H1 (cell line): Measurements from ENCODE around the gene EPB41L2. TPM values are rescaled to one million over a fixed set of nuclear protein-coding genes. Genes with fewer than 3 reads are reported as not detected.

Experiments
- CTCF ChIA-PET: fragments of 300-600 bp; sonication (Branson Sonifier 250); formaldehyde crosslinking; loops from one replicate; lab custom pipeline; 2021; ENCODE audit not compliant: partially characterized antibody; lab: Charles Lee
- POLR2A ChIA-PET: fragments of 300-600 bp; sonication (Branson Sonifier 250); formaldehyde crosslinking; loops from one replicate; lab custom pipeline; 2021; ENCODE audit warnings: inconsistent platforms; ENCODE audit not compliant: partially characterized antibody; lab: Charles Lee
- DNase-seq, 2 experiments: peaks; one replicate each; pipeline versions ENCODE4 v3.0.0 to v3.0.0-alpha.2; 2010 to 2022; ENCODE audit warnings: low spot score in 2 of 2, low read depth in 1 of 2, mixed read lengths in 1 of 2
- FAIRE-seq: peaks from 2 replicates; lab custom pipeline; 2011; peaks lifted over from hg19 to GRCh38; lab: Jason Lieb, UNC
- H2AFZ ChIP-seq: 2 replicates; pipeline ENCODE4 v1.8.1; 2012; ENCODE audit warnings: low read length, inconsistent platforms
- H2AK5ac ChIP-seq: 2 replicates; pipeline ENCODE4 v1.6.1; 2013; ENCODE audit warnings: low read depth, low read length
- H2BK120ac ChIP-seq: replicated peaks from 2 replicates; pipeline ENCODE3; 2013; ENCODE audit warnings: low read depth, low read length, inconsistent platforms
- H2BK12ac ChIP-seq: 2 replicates; pipeline ENCODE4 v1.6.1; 2013; ENCODE audit warnings: low read depth, low read length
- H2BK15ac ChIP-seq: 2 replicates; pipeline ENCODE4 v1.6.1; 2013; ENCODE audit warnings: low read length
- H2BK20ac ChIP-seq: 2 replicates; pipeline ENCODE4 v1.6.1; 2013; ENCODE audit warnings: low read length
- H2BK5ac ChIP-seq: 2 replicates; pipeline ENCODE4 v1.6.1; 2013; ENCODE audit warnings: low read depth, low read length
- H3K14ac ChIP-seq: 2 replicates; pipeline ENCODE4 v1.6.1; 2013; ENCODE audit warnings: inconsistent platforms; ENCODE audit not compliant: insufficient read length
- H3K18ac ChIP-seq: 2 replicates; pipeline ENCODE4 v1.6.1; 2013; ENCODE audit warnings: low read length; ENCODE audit errors: extremely low read depth
- H3K23ac ChIP-seq: 2 replicates; pipeline ENCODE4 v1.6.1; 2013; ENCODE audit warnings: inconsistent platforms; ENCODE audit not compliant: insufficient read length
- H3K23me2 ChIP-seq: 2 replicates; pipeline ENCODE4 v1.6.1; 2013; ENCODE audit warnings: low read depth, low read length
- H3K27ac ChIP-seq: 2 replicates; pipeline ENCODE4 v1.6.1; 2011; ENCODE audit warnings: low read depth, low read length, inconsistent platforms
- H3K27me3 ChIP-seq, 4 experiments: replicated peaks in 1 of 4; 1 replicate in 1 of 4; 2 replicates in 3 of 4; pipeline versions ENCODE4 v1.6.1 to v1.8.1; 2011 to 2013; ENCODE audit warnings: low read length in 3 of 4, mild to moderate bottlenecking in 3 of 4, inconsistent platforms in 2 of 4, mixed read lengths in 2 of 4, moderate library complexity in 1 of 4; ENCODE audit not compliant: control insufficient read depth in 3 of 4, insufficient read depth in 3 of 4; ENCODE audit errors: extremely low read depth in 1 of 4
- H3K36me3 ChIP-seq, 4 experiments: 2 replicates each; pipeline versions ENCODE4 v1.6.1 to v1.8.1; 2011 to 2013; ENCODE audit warnings: mild to moderate bottlenecking in 4 of 4, low read length in 3 of 4, moderate library complexity in 2 of 4, control low read depth in 1 of 4, inconsistent platforms in 1 of 4; ENCODE audit not compliant: insufficient read depth in 4 of 4, control insufficient read depth in 2 of 4
- H3K4ac ChIP-seq: replicated peaks from 2 replicates; pipeline ENCODE3; 2013; ENCODE audit warnings: low read length, low read depth, mixed read lengths, inconsistent platforms; ENCODE audit not compliant: insufficient read length
- H3K4me1 ChIP-seq, 4 experiments: replicated peaks in 1 of 4; 1 replicate in 1 of 4; 2 replicates in 3 of 4; pipeline versions ENCODE4 v1.6.1 to v1.8.1; 2011 to 2013; ENCODE audit warnings: low read length in 3 of 4, inconsistent platforms in 2 of 4, mixed read lengths in 1 of 4; ENCODE audit not compliant: insufficient read depth in 4 of 4, control insufficient read depth in 3 of 4
- H3K4me2 ChIP-seq, 2 experiments: 2 replicates each; pipeline versions ENCODE4 v1.6.1 to v1.8.1; 2011 to 2013; ENCODE audit warnings: low read depth in 2 of 2, low read length in 2 of 2, control low read depth in 1 of 2, inconsistent platforms in 1 of 2, mild to moderate bottlenecking in 1 of 2; ENCODE audit not compliant: insufficient read depth in 1 of 2
- H3K4me3 ChIP-seq, 4 experiments: fragments of 200-600, 300-600 bp in 1 of 4; sonication (generic), shearing (Covaris generic), sonication (Bioruptor Twin) in 1 of 4; 2 replicates each; pipeline versions ENCODE4 v1.5.1 to v1.8.1; 2011 to 2016; ENCODE audit warnings: low read length in 4 of 4, low read depth in 3 of 4, control low read depth in 2 of 4, inconsistent platforms in 2 of 4, mild to moderate bottlenecking in 2 of 4, mixed read lengths in 1 of 4, moderate library complexity in 1 of 4; ENCODE audit not compliant: insufficient read depth in 2 of 4; ENCODE audit errors: extremely low read depth in 1 of 4
- H3K56ac ChIP-seq: replicated peaks from 2 replicates; pipeline ENCODE3; 2013; ENCODE audit warnings: low read depth, mild to moderate bottlenecking, mixed read lengths, low read length, inconsistent platforms; ENCODE audit not compliant: insufficient read length
- H3K79me1 ChIP-seq: 2 replicates; pipeline ENCODE4 v1.6.1; 2013; ENCODE audit warnings: low read depth, low read length, control low read depth
- H3K79me2 ChIP-seq, 2 experiments: 2 replicates each; pipeline versions ENCODE4 v1.6.1 to v1.8.1; 2012 to 2013; ENCODE audit warnings: low read length in 2 of 2, mild to moderate bottlenecking in 2 of 2, inconsistent platforms in 1 of 2; ENCODE audit not compliant: insufficient read depth in 2 of 2, control insufficient read depth in 1 of 2
- H3K9ac ChIP-seq, 4 experiments: replicated peaks in 1 of 4; 1 replicate in 1 of 4; 2 replicates in 3 of 4; pipeline versions ENCODE4 v1.6.1 to v1.8.1; 2011 to 2013; ENCODE audit warnings: low read depth in 3 of 4, low read length in 3 of 4, control low read depth in 2 of 4, mild to moderate bottlenecking in 2 of 4, moderate library complexity in 2 of 4, inconsistent platforms in 1 of 4; ENCODE audit errors: extremely low read depth in 1 of 4
- H3K9me3 ChIP-seq, 2 experiments: 2 replicates each; pipeline versions ENCODE4 v1.6.1 to v1.8.1; 2012 to 2013; ENCODE audit warnings: mild to moderate bottlenecking in 2 of 2, moderate library complexity in 2 of 2, control low read depth in 1 of 2, inconsistent platforms in 1 of 2, low read depth in 1 of 2, low read length in 1 of 2, mixed read lengths in 1 of 2; ENCODE audit not compliant: insufficient read depth in 2 of 2
- H4K20me1 ChIP-seq, 2 experiments: replicated peaks in 1 of 2; 2 replicates each; pipeline versions ENCODE3 to v1.8.1; 2011 to 2013; ENCODE audit warnings: inconsistent platforms in 2 of 2, low read length in 2 of 2, mild to moderate bottlenecking in 1 of 2; ENCODE audit not compliant: insufficient read depth in 2 of 2, control insufficient read depth in 1 of 2
- H4K5ac ChIP-seq: 2 replicates; pipeline ENCODE4 v1.6.1; 2013; ENCODE audit warnings: low read length, low read depth, mixed read lengths, inconsistent platforms; ENCODE audit not compliant: insufficient read length
- H4K8ac ChIP-seq: 2 replicates; pipeline ENCODE4 v1.8.0; 2013; ENCODE audit warnings: mild to moderate bottlenecking, moderate library complexity, low read length, inconsistent platforms; ENCODE audit not compliant: insufficient read depth; ENCODE audit errors: extremely low read depth
- H4K91ac ChIP-seq: replicated peaks from 2 replicates; pipeline ENCODE3; 2013; ENCODE audit warnings: low read length, mixed read lengths, inconsistent platforms; ENCODE audit not compliant: insufficient read length
- CREB1 ChIP-seq: IDR thresholded peaks from 2 replicates; pipeline ENCODE4 v1.6.1; 2012; ENCODE audit warnings: inconsistent platforms
- NANOG ChIP-seq: IDR thresholded peaks from 2 replicates; pipeline ENCODE4 v1.6.1; 2011; ENCODE audit warnings: low read length, low read depth, mild to moderate bottlenecking, inconsistent platforms; ENCODE audit not compliant: insufficient read depth, poor library complexity, severe bottlenecking
- RNF2 ChIP-seq: fragments of 200-900, 300-1000 bp; sonication (generic); IDR thresholded peaks from 2 replicates; pipeline ENCODE4 v1.7.1; 2016; ENCODE audit warnings: borderline replicate concordance, low read depth, mild to moderate bottlenecking, antibody characterized with exemption, low read length; ENCODE audit not compliant: poor library complexity, severe bottlenecking; ENCODE audit errors: missing control alignments
- TEAD4 ChIP-seq: IDR thresholded peaks from 2 replicates; pipeline ENCODE4 v1.6.1; 2012; ENCODE audit warnings: low read depth, low read length, inconsistent platforms, mixed read lengths
- ZNF274 ChIP-seq: IDR thresholded peaks from 2 replicates; pipeline ENCODE4 v1.7.0; 2012; ENCODE audit warnings: low read length, borderline replicate concordance; ENCODE audit errors: extremely low read depth
- WGBS, 2 experiments: shearing (Covaris generic) in 1 of 2; methylation state at CpG; one replicate each; pipeline versions ENCODE4 v1.1.6 to v1.1.7; 2013 to 2015; ENCODE audit warnings: low lambda C conversion rate in 2 of 2, mixed read lengths in 2 of 2, inconsistent platforms in 1 of 2, low coverage in 1 of 2, missing lambda C conversion rate in 1 of 2; ENCODE audit not compliant: insufficient replicate concordance in 2 of 2, insufficient coverage in 1 of 2, insufficient read length in 1 of 2; ENCODE audit errors: extremely low coverage in 1 of 2, missing lambda C conversion rate in 1 of 2; 5-methylcytosine and 5-hydroxymethylcytosine counted together
- polyA plus RNA-seq, 7 experiments: library from polyadenylated mRNA; depleted of rRNA in 3 of 7; stranded (reverse) in 5 of 7; unstranded in 2 of 7; fragments of >200 nt in 5 of 7; fragments of 200-250 nt in 2 of 7; gene quantifications; 1 replicate in 5 of 7; 2 replicates in 1 of 7; 4 replicates in 1 of 7; pipeline versions ENCODE4 v1.2.1 to v1.2.3, GENCODE V29; 2011 to 2013; ENCODE audit warnings: missing spikeins in 2 of 7, mixed read lengths in 2 of 7
- total RNA-seq: library from RNA; stranded (reverse); fragmentation: NEBNext Ultra II Directional; extraction: Animal tissue kit (Norgen Biotek cat#: 25700); gene quantifications from 2 replicates; pipeline ENCODE4 v1.2.1, GENCODE V29; 2021
- TF ChIP-seq, protein P1 (sequence below): IDR thresholded peaks from 2 replicates; pipeline ENCODE4 v1.6.1; 2011; ENCODE audit warnings: low read length, improper control_type of control experiment

Gene EPB41L2
- total and polyA plus RNA-seq, 2 of the 8 experiments (the other 6 are each of a cell fraction or from before 2014, with no cell fraction given), result 22.5 to 123 TPM

DNA sequence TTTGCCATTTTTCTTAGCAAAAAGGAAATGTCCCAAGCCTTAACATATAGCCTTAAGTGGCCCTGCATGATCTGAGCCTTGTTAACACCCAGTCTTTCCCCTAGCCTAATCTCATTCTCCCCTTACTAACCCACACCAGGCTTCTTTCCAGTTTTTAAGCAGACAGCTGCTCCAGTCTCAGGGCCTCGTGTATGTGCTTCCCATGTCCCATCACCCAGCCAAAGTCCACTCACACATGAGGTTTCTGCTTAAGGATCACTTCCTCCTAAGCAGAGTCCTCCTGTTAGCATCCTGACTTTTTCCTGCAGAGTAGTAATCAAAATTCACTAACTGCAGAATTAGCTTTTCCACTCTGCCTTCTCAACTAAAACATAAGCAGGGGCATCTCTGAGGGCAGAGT is 139.7 kb downstream of the EPB41L2 start:
- H3K9me3 ChIP-seq, result no peaks in the 10 kb centered on the region
- H3K27me3 ChIP-seq, result no peaks in the 10 kb centered on the region
- no peak overlapping the region for H3K56ac ChIP-seq
- H2BK12ac ChIP-seq, result no peak overlapping the region
- H2BK20ac ChIP-seq, result no peak overlapping the region
- no peak overlapping the region for H3K27ac ChIP-seq
- H2BK5ac ChIP-seq, result no peak overlapping the region
- 90% methylated on average over 1 of the region's 1 CpG; no CpG with 5 or more reads in 1 of the 2 experiments for WGBS, 2 experiments
- no peak overlapping the region for H2BK120ac ChIP-seq
- H2BK15ac ChIP-seq, result no peak overlapping the region
- no peak for DNase-seq
- no peaks in the 10 kb centered on the region for H3K23me2 ChIP-seq
- no peak overlapping the region for H3K4me2 ChIP-seq
- no peak overlapping the region for H4K8ac ChIP-seq
- H3K79me2 ChIP-seq, result no peaks in the 10 kb centered on the region
- H4K5ac ChIP-seq, result no peak overlapping the region
- H3K36me3 ChIP-seq, result no peaks in the 10 kb centered on the region; a peak in 1 of 8 replicates
- H3K79me1 ChIP-seq, result no peaks in the 10 kb centered on the region; the same call in 1 of the 2 replicates
- no peak overlapping the region for H3K4me3 ChIP-seq
- no peak overlapping the region for H2AFZ ChIP-seq
- no peak overlapping the region for H3K14ac ChIP-seq
- TF ChIP-seq TEAD4, result no peak
- TF ChIP-seq ZNF274, result no peak
- no peak for TF ChIP-seq RNF2
- no peak for TF ChIP-seq NANOG
- no peak for TF ChIP-seq CREB1
- TF ChIP-seq, protein P1, sequence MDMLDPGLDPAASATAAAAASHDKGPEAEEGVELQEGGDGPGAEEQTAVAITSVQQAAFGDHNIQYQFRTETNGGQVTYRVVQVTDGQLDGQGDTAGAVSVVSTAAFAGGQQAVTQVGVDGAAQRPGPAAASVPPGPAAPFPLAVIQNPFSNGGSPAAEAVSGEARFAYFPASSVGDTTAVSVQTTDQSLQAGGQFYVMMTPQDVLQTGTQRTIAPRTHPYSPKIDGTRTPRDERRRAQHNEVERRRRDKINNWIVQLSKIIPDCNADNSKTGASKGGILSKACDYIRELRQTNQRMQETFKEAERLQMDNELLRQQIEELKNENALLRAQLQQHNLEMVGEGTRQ, result no peak
- TF ChIP-seq, all 59 proteins: peak for 0
- Histone ChIP-seq H3K4ac (no peak overlapping the region), H3K23ac (no peak overlapping the region), H3K9ac (no peak overlapping the region), H2AK5ac (no peak overlapping the region), H4K20me1 (peaks cover 0 to 3% of the 10 kb centered on the region in 2 experiments), H3K18ac (no peak overlapping the region), H3K4me1 (no peaks in the 10 kb centered on the region), H4K91ac (no peak overlapping the region)
- no peak for FAIRE-seq
- POLR2A ChIA-PET, result no interaction called here
- CTCF ChIA-PET, result no interaction called here
